G401.6 (cell line): Measurements from ENCODE around the gene TNFRSF4.

Experiments used
- FAIRE-seq: peaks from 2 replicates; lab custom pipeline; 2012; peaks lifted over from hg19 to GRCh38; lab: Jason Lieb, UNC

The TNFRSF4 gene

DNA sequence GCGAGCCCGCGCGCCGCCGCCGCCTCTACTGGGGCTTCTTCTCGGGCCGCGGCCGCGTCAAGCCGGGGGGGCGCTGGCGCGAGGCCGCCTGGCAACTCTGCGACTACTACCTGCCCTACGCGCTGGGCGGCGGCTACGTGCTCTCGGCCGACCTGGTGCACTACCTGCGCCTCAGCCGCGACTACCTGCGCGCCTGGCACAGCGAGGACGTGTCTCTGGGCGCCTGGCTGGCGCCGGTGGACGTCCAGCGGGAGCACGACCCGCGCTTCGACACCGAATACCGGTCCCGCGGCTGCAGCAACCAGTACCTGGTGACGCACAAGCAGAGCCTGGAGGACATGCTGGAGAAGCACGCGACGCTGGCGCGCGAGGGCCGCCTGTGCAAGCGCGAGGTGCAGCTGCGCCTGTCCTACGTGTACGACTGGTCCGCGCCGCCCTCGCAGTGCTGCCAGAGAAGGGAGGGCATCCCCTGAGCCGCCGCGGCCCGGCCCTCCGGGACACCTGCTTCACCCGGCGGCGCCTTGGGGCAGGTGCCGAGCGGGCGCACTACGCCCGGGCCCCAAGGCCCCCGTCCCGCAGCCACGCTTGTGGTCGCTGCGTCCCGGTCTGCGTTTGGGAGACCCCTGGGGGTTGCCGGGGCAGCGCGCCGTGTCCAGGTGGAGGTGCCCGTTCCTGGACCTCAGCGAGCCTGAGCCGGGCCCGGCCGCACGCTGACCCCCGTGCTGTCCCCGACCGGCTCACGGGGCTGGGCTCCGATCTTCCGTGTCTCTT, 19.0 kb upstream of the TNFRSF4 start:
- no peak for FAIRE-seq

DNA sequence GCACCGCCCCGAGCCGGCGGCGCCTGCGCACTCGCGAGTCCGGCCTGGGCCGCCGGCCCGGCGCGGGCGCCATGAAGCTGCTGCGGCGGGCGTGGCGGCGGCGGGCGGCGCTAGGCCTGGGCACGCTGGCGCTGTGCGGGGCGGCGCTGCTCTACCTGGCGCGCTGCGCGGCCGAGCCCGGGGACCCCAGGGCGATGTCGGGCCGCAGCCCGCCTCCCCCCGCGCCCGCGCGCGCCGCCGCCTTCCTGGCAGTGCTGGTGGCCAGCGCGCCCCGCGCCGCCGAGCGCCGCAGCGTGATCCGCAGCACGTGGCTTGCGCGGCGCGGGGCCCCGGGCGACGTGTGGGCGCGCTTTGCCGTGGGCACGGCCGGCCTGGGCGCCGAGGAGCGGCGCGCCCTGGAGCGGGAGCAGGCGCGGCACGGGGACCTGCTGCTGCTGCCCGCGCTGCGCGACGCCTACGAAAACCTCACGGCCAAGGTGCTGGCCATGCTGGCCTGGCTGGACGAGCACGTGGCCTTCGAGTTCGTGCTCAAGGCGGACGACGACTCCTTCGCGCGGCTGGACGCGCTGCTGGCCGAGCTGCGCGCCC, 18.3 kb upstream of the TNFRSF4 start, which contains the start of gene B3GALT6:
B3GALT6 (plus strand) TSS at position 30 of the 588 bp plus-strand sequence; CDS start at position 72, 42 bp downstream.
- no peak for FAIRE-seq

DNA sequence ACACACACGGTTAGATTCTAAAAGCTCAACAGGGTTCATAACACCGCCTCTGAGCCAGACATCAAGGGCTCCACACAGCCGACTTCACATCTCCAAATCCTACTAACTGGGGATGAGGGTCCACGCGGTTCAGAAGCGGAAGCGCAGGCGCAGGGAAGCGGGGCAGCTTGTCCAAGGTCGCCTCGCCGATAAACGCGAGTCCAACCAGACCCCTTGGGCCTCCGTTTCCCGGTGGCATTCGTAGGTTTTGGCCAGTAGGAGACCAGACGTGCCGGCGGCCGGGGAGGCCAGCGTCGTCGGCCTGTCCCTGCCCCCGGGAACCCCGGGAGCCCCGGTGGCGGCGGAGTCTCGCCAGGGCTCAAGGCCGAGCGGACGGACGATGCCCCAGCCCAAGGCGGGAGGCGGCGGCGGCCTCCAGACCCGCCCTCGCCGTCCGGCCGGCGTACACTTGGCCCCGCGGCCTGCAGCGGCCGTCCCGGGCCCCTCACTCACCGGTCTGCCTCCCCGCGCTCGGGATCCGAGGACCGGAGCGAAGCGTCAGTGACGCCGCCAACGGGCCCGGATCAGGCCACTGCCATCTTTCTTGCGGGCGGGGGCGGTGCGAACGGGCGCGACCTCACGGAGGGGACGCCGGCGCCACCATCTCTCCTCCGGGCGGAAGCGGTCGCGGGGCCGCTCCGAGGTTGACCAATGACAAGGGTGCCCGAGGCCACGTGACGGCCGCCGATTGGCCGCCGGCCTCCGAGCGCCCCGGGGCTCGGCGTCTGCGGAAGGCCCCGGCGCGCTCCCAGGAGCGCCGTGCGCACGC, 17.7 kb upstream of the TNFRSF4 start, which contains the start of gene SDF4:
SDF4 (minus strand) TSS at position 602 of the 808 bp plus-strand sequence. CDS start 3,229 bp downstream, outside the sequence.
- FAIRE-seq: no peak

DNA sequence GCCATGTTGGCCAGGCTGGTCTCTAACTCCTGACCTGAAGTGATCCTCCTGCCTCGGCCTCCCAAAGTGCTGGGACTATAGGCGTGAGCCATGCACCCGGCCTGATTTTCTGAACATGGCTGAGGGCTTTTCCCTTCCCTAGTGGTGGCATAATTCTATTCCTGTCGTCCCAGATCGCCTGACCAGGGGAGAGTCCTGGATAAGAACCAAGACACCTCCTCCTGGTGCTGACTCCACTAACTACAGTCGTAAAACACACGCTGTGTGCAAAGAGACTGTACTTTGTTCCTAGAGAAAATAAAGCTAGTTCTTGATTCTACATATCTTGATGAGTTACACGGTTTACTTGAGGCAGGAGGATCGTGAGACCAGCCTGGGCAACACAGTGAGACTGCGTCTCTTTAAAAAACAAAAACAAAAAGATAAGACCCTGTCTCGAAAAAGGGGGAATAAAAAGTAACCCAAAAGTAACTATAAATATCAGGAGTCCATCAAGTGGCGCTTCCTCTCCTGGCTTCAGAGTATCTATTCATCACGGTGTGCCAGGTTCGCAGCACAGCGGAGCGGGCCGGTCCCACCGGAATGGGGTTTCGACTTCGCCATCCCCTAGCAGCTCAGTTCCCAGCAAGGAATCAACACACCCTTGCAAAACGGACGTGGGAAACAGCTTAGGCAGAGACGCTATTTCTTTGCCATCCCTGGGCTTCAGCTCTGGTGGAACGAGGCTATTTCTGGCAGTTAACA, 16.9 kb upstream of the TNFRSF4 start:
- no peak for FAIRE-seq

DNA sequence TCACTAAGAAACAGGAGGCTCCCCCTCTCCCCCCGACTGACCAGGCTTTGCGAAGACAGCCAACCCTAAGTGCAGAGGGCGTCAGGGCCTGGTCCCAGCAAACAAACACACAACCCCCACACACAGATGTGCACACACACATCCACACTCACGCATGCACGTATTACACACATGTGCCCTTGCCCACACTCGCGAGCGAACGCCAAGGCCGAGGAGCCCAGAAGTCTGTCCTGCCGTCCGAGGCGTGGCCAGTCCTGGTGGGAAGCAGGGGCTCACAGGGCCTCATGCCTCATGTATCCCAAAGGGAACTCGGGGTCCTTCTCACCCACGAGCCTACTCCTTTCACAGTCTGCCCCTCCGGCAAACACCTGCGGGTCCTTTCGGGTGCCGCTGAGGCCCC, 15.8 kb upstream of the TNFRSF4 start:
- FAIRE-seq: no peak

DNA sequence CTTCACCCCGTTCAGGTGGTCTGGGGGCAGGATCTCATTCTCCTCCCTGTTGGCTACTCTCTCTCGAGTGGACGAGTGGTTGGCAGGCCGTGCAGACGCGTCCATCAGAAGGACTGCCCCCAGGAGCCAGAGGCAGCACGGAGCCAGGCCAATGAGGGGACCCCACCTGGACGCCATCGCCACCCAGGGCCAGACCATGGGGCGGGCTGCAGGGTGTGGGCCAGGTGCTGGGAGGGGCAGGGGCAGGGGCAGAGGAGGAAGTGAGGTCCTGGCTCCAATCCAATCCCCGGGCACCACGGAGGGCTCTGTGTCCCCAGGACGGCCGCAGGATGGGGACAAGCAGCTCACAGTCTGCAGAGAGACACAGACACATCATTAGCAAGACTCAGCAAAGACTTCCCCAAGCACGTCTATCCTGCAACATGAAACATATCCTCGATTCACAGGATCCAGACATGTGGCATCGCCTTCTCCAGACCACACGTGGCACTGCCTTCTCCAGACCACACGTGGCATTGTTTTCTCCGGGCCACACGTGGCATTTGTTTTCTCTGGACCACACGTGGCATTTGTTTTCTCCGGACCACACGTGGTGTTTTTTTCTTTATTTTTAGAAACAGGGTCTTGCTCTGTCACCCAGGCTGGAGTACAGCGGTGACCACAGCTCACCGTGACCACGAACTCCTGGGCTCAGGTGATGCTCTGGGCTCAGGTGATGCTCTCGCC, 14.8 kb upstream of the TNFRSF4 start:
- no peak for FAIRE-seq

DNA sequence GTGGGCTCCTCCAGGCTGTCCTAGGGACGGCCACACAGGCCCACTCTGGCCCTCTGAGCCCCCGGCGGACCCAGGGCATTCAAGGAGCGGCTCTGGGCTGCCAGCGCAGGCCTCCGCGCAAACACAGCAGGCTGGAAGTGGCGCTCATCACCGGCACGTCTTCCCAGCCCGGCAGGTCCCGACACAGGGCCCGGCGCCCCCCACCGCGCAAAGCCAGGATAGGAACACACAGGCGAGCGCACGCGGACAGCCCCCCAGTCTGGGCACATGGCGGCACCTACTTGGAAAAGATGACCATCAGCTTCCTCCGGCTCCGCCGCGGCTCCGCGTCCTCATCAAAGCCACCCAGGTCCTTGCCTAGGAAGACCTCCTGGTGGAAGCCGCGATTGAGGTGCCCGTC, 14.2 kb upstream of the TNFRSF4 start:
- FAIRE-seq: no peak

DNA sequence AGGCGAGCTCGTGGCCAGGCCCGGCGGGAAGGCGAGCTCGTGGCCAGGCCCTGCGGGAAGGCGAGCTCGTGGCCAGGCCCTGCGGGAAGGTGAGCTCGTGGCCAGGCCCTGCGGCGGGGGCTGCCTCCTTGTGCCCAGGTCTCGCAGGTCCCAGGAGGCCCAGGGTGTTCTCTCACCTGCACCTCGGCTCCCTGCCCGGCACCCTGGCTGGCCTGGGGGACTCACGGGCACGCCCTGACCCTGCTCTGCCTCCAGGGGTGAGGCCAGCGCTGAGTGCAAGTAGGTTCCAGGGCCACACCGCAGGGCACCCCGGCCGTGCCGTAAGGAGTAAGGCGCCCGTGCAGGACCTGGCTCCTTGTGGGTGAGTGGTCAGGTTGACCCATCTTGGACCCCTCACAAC, 13.4 kb upstream of the TNFRSF4 start:
- no peak for FAIRE-seq

DNA sequence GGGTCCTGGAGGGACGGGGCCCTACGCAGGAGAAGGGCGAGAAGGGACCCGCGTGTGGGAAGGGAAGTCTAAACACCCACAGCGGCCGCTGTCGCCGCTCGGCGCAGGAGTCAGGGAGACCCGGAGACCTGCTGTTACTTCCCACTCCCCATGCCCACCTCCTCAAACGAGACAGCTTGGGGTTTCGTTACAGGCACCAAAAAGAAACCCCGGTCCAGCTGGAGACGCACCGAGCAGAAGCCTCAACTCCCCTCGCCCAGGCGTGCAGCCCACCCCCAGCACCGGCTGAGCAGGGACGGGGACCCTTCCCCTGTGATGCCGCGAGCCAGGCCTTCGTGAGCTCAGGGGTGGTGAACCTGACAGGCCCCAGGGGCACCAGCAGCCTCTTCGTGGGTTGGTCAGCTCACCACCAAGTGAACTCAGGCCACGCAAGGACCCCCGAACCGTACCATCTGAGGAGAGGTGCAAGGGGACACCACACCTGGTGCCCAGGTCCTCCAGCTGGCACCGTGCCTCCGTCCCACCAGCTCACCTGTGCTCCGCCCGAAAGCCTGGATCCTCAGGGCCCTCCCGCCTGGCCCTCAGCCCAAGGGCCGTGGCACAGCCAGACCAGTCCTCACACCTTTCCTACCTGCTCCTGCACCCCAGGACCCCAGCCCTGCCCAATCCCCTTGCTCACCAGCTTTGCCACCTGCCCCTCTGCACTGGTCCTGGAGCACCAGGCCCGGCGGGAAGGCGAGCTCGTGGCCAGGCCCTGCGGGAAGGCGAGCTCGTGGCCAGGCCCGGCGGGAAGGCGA, 12.8 kb upstream of the TNFRSF4 start:
- no peak for FAIRE-seq

DNA sequence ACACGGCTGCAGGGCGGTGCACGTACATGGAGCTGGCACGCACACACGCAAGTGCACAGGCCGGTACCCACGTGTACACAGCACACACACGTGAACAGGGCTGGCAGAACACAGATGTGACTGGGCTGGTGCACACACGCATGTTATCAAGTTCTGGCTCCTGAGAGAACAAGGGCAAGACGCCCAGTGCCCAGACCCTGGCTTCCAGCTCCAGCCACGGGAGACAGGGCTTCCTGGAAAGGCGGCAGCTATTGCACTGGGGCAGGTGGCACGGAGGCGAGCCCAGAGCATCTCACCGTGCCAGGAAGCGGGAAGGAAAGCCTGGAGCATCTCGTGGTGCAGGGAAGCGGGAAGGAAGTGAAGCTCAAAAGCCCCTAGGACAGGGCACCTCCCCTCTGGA, 12.0 kb upstream of the TNFRSF4 start:
- FAIRE-seq: no peak

DNA sequence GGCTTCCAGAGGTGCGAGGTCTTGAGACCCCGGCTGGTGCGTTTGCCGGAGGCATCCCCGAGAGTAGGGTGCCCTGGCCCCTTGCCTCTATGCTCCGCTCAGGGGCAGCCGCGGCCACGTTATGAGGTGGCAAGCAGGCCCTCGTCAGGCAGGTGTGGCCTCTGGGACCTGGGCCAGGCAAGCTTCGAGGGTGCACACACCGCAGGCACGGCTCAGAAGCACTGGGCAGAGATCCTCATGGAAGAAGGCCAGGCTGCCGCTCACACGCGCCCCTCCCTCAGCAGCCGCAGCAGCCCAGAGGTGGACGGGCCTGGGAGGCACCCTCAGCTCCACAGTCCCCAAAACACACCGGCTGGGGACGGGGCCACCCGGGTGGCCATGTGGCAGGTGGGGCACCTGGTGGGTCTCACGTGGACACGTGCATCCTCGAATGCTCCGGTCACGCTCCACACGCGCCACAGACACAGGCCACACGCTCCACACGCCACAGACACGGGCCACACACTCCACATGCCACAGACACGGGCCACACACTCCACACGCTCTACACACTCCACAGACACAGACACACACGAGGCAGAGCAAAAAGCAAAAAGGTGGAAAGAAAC, 11.4 kb upstream of the TNFRSF4 start:
- no peak for FAIRE-seq

DNA sequence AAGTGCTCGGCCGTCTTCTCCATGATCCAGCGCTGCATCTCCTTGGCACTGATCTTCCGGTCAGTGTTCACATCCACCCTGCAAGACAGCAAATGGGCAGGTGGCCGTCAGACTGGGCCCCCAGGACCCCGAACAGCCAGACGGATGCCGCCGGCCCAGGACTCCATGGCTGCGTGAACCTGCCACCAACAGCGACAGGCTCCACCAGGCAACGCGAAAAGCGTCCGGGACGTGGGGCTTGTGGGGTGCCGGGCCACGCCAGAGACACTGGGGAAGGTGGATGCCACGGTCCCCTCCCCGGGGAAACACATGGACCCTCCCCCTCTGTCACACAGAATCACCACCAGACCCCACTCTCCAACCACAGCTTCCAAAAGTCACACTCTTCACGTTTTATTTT, 9.9 kb upstream of the TNFRSF4 start:
- no peak for FAIRE-seq

DNA sequence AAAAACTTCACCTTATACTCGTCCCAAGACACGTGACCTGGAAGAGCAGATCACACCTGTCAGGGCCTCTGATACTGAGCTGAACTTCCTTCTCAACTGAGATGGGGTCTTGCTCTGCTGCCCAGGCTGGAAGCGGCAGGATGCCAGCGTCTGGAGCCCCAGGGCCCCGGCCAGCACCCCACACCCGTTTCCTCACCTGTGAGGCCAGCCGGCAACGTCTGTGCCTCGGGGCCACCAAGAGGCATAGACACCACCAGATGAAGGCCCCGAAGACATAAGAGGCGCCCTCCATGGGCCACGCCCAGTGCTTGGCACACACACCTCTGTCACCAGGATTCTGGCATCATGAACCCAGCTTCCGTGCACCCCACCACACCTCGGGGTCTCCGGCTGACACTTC, 9.4 kb upstream of the TNFRSF4 start:
- FAIRE-seq: no peak

DNA sequence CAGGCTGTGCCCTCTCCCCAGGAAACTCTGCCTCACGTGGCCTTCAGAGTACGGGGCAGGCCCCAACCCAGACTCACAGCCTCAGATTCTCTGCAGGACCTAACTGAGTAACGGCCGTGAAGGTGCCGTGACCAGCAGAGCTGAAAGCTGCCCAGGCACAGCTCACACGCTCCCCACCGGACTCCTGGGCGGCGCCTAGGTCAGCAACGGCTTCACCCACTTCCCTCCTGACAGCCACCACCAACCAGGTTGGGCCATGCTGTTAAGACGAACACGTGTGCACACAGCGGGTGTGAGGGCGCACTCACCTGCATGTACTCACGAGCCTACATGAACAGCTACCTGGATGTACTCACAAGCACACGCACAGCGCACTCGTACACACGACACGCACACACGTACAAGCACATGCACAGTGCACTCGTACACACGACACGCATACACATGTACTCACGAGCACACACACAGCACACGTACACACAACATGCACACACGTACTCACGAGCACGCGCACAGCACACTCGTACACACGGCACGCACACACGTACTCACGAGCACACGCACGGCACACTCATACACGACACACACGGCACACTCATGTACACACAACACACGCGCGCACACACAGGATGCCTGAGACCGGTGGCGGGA, 8.7 kb upstream of the TNFRSF4 start:
- no peak for FAIRE-seq

DNA sequence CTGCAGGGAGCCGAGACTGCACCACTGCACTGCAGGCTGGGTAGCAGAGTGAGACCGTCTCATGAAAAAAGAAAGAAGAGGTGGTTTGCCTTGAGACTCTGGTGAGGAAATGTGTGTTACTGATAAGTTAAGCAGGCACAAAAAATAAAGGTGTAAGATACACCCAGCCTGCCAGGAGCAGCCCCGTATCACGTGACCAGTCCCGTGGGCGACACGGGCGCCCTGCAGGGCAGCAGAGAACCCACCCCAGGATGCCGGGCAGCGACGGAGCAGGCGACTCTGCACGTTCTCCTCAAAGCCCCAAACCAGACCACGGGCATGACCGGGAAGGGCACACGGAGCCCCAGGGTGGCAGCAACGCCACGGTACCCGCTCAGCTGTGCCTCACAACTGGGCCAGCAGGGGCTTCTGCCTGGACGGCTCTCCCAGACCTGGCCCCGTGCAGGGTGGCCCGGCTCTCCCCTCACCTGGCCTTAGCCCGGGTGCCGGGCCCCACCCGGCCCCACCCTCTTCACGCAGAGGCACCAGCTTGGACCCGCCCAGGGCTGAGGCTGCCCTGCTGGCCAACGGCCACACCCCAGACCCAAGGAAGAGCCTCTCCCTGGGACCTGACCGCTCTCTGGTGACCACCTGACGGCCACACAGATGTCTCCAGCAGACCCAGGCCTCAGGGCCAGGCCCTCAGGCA, 8.1 kb upstream of the TNFRSF4 start:
- no peak for FAIRE-seq

DNA sequence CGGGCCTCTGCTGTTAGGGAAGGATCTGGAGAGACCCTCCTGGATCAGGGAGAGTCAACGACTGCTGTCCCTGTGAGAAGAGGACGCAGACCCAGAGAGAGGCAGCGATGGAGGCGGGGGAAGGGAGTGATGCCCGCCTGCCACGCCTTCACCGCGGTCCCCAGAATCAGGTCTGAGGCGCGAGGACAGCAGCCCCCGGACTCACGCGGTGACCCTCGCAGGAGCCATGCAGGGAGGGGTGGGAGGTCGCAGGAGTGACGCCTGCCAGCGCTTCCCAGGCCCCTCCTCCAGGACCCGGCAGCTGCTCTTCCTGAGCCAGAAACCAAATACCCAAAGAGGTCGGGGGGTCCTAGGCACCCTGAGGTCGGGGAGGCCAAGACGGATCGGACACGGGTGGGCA, 6.2 kb upstream of the TNFRSF4 start:
- FAIRE-seq: no peak

DNA sequence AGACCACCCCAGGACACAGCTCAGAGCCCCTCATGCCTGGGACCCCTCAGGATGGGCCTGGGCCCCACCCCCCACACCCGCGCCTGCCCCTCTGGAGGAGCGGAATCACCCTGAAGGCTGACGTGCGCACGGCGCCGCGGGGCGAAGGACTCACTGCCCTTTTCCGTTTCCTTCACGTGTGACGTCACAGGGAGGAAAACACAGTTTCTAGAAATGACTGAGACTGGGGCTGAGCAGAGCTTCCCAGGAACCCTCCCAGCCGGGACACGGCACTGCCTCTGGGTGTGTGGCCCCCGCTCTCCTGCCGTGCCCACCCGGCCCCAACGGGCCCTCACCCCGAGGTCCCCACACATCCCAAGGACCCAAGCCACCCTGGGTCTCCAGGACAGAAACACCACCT, 5.4 kb upstream of the TNFRSF4 start:
- no peak for FAIRE-seq

DNA sequence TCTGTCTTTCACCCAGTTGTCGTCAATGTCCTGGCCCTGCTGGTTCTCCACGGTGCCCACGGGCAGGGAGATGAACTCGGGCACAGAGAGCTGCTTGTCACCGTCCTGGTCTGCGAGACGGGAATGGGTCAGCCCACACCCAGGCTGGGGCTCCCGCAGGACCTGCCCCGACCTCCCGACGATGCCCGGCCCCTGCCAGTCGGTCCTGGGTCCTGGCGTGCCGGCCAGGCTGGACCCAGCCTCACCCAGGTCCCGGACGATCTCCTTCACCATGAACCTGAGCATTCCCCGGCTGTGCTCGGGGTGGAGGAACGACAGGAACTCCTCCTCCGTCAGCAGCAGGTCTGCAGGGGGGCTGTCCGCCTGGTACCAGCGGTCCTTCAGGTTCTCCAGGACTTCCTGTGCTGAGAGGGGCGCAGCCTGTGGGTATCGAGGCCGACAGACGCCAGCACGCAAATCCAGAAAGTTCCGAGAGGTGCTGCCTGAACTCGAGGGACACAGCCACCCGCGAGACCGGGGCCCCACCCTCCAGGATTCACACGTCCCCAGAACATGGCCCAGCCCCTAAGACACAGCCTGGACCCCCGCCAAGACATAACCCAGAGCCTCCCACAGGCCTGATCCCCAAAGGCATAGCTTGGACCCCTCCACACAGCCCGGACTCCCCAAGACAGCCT, 4.7 kb upstream of the TNFRSF4 start:
- FAIRE-seq: no peak
